Fibroblast of lung (primary cell): ENCODE measurements around the gene FDXR. TPM values are rescaled to one million over a fixed set of nuclear protein-coding genes. Genes with fewer than 3 reads are reported as not detected.

Experiments used
- DNase-seq, 2 donors: peaks; one replicate each; pipeline versions ENCODE4 v3.0.0 to v3.0.0-alpha.2; 2010; ENCODE audit warnings: low read depth in 2 of 2
- H2AFZ ChIP-seq: 2 replicates; pipeline ENCODE4 v1.5.1; 2012; ENCODE audit warnings: low read length, control low read depth, inconsistent platforms
- H3K27ac ChIP-seq: 2 replicates; pipeline ENCODE4 v1.5.1; 2011; ENCODE audit warnings: low read length, control low read depth; ENCODE audit not compliant: insufficient read depth
- H3K27me3 ChIP-seq: 2 replicates; pipeline ENCODE4 v1.5.1; 2011; ENCODE audit warnings: mild to moderate bottlenecking, low read length; ENCODE audit not compliant: control insufficient read depth, insufficient read depth
- H3K36me3 ChIP-seq: 2 replicates; pipeline ENCODE4 v1.5.1; 2011; ENCODE audit warnings: low read length; ENCODE audit not compliant: control insufficient read depth, insufficient read depth
- H3K4me1 ChIP-seq: 2 replicates; pipeline ENCODE4 v1.5.1; 2011; ENCODE audit warnings: low read length; ENCODE audit not compliant: control insufficient read depth, insufficient read depth; ENCODE audit errors: extremely low read depth
- H3K4me2 ChIP-seq: 2 replicates; pipeline ENCODE4 v1.5.1; 2011; ENCODE audit warnings: low read length, control low read depth; ENCODE audit not compliant: insufficient read depth; ENCODE audit errors: extremely low read depth
- H3K4me3 ChIP-seq, 4 experiments: fragments of 200-600 bp in 1 of 4; sonication (generic) in 1 of 4; replicated peaks in 1 of 4; 2 replicates each; pipeline ENCODE4 v1.5.1; 2011 to 2016; ENCODE audit warnings: low read length in 4 of 4, low read depth in 3 of 4, mild to moderate bottlenecking in 3 of 4, control low read depth in 2 of 4, inconsistent platforms in 1 of 4, mixed read lengths in 1 of 4; ENCODE audit not compliant: insufficient read depth in 1 of 4; ENCODE audit errors: control extremely low read depth in 1 of 4
- H3K79me2 ChIP-seq: 2 replicates; pipeline ENCODE4 v1.5.1; 2012; ENCODE audit warnings: mild to moderate bottlenecking, low read length, inconsistent platforms; ENCODE audit not compliant: control insufficient read depth, insufficient read depth
- H3K9ac ChIP-seq: 2 replicates; pipeline ENCODE4 v1.5.1; 2011; ENCODE audit warnings: mild to moderate bottlenecking, low read length, control low read depth; ENCODE audit not compliant: insufficient read depth
- H3K9me3 ChIP-seq: 2 replicates; pipeline ENCODE4 v1.5.1; 2012; ENCODE audit warnings: low read depth, low read length; ENCODE audit not compliant: control insufficient read depth, insufficient read depth
- H4K20me1 ChIP-seq: 2 replicates; pipeline ENCODE4 v1.5.1; 2011; ENCODE audit warnings: low read length; ENCODE audit not compliant: control insufficient read depth, insufficient read depth; ENCODE audit errors: extremely low read depth
- CTCF ChIP-seq, 2 donors: IDR thresholded peaks in 1 of 2; conservative IDR thresholded peaks in 1 of 2; 1 replicate in 1 of 2; 2 replicates in 1 of 2; pipeline ENCODE4 v1.5.1; 2011 to 2012; ENCODE audit warnings: low read length in 2 of 2, control low read depth in 1 of 2, inconsistent platforms in 1 of 2, low read depth in 1 of 2, mild to moderate bottlenecking in 1 of 2
- EZH2 ChIP-seq: IDR thresholded peaks from 2 replicates; pipeline ENCODE4 v1.5.1; 2012; ENCODE audit warnings: low read length, control low read depth, mild to moderate bottlenecking; ENCODE audit errors: missing control alignments
- polyA plus RNA-seq, 2 donors: library from polyadenylated mRNA; depleted of rRNA in 1 of 2; stranded (reverse) in 1 of 2; unstranded in 1 of 2; fragments of >200 nt; gene quantifications; 2 replicates each; pipeline ENCODE4 v1.2.1, GENCODE V29; 2011 to 2012; ENCODE audit warnings: missing spikeins in 1 of 2
- total RNA-seq: library from RNA; depleted of rRNA; stranded (reverse); fragments of >200 nt; gene quantifications from 2 replicates; pipeline ENCODE4 v1.2.1, GENCODE V29; 2014

Gene FDXR
- total and polyA plus RNA-seq, 2 donors (not counting 1 experiment from before 2014, with no cell fraction given), result 6.8 to 71.0 TPM

GRCh38 chr17:74815067-74815466 is 57.7 kb downstream of the FDXR start:
- H3K9ac ChIP-seq, result no peak overlapping the region
- H3K4me2 ChIP-seq, result no peak overlapping the region
- H3K36me3 ChIP-seq, result peaks cover under 1% of the 10 kb centered on the region
- no peak for DNase-seq
- no peak for TF ChIP-seq CTCF (conservative IDR thresholded peaks at IDR 0.05 in 1 of 2, IDR thresholded peaks at IDR 0.05 in 1 of 2; ENCODE audit: low read depth in 1 of 2, low read length in 2 of 2)
- TF ChIP-seq EZH2, result no peak
- no peaks in the 10 kb centered on the region for H3K4me1 ChIP-seq
- no peak overlapping the region for H3K27ac ChIP-seq
- H2AFZ ChIP-seq, result no peak overlapping the region
- H4K20me1 ChIP-seq, result no peaks in the 10 kb centered on the region
- H3K79me2 ChIP-seq, result no peaks in the 10 kb centered on the region
- H3K4me3 ChIP-seq, result no peak overlapping the region
- no peaks in the 10 kb centered on the region for H3K27me3 ChIP-seq
- H3K9me3 ChIP-seq, result no peaks in the 10 kb centered on the region

- H3K4me2 ChIP-seq, result no peak overlapping the region
- H2AFZ ChIP-seq, result no peak overlapping the region
- no peak overlapping the region for H3K9ac ChIP-seq
- no peak overlapping the region for H3K4me3 ChIP-seq
- no peaks in the 10 kb centered on the region for H3K4me1 ChIP-seq
- H3K79me2 ChIP-seq, result no peaks in the 10 kb centered on the region
- H3K36me3 ChIP-seq, result peaks cover 1% of the 10 kb centered on the region
- no peak for DNase-seq
- H3K27ac ChIP-seq, result no peak overlapping the region
- TF ChIP-seq EZH2 (no peak), CTCF (conservative IDR thresholded peaks at IDR 0.05 in 1 of 2, IDR thresholded peaks at IDR 0.05 in 1 of 2; ENCODE audit: low read depth in 1 of 2, low read length in 2 of 2) (no peak)
- H3K27me3 ChIP-seq, result no peaks in the 10 kb centered on the region
- H3K9me3 ChIP-seq, result no peaks in the 10 kb centered on the region
- no peaks in the 10 kb centered on the region for H4K20me1 ChIP-seq
Observed at GRCh38 chr17:74814453-74814852, 58.3 kb downstream of the FDXR start.

Other genes starting within 250 kb of the FDXR start
- gene CD300E, start 249.3 kb downstream of the FDXR start, total RNA-seq, result not detected in 2 replicates
- gene CD300E, start 249.3 kb downstream of the FDXR start, polyA plus RNA-seq, result not detected in 2 replicates
- gene CD300LF, start 160.1 kb downstream of the FDXR start, total RNA-seq, result not detected in 2 replicates
- gene CD300LF, start 160.1 kb downstream of the FDXR start, polyA plus RNA-seq, result not detected in 2 replicates
- 0.26 and 0.66 TPM in 2 replicates for gene RAB37, start 135.7 kb downstream of the FDXR start, total RNA-seq
- gene RAB37, start 135.7 kb downstream of the FDXR start, polyA plus RNA-seq, result 0.08 and 0.65 TPM in 2 replicates
- 7.2 and 10.2 TPM in 2 replicates for gene NHERF1, start 124.4 kb downstream of the FDXR start, total RNA-seq
- 13.9 and 29.7 TPM in 2 replicates for gene NHERF1, start 124.4 kb downstream of the FDXR start, polyA plus RNA-seq
- gene NAT9, start 96.6 kb downstream of the FDXR start, total RNA-seq, result 29.0 and 39.6 TPM in 2 replicates
- gene NAT9, start 96.6 kb downstream of the FDXR start, polyA plus RNA-seq, result 21.2 and 34.7 TPM in 2 replicates
- gene GRIN2C, start 13.1 kb downstream of the FDXR start, total RNA-seq, result 0.26 and 0.50 TPM in 2 replicates
- gene GRIN2C, start 13.1 kb downstream of the FDXR start, polyA plus RNA-seq, result 0.01 TPM in 2 replicates
- gene FADS6, start 20.6 kb upstream of the FDXR start, total RNA-seq, result not detected in 2 replicates
- gene FADS6, start 20.6 kb upstream of the FDXR start, polyA plus RNA-seq, result not detected in 2 replicates
- under 0.01 TPM in 1 of 2 replicates, not detected in the other for gene USH1G, start 50.3 kb upstream of the FDXR start, total RNA-seq
- not detected in 2 replicates for gene USH1G, start 50.3 kb upstream of the FDXR start, polyA plus RNA-seq
- gene OTOP2, start 51.3 kb upstream of the FDXR start, total RNA-seq, result not detected in 2 replicates
- gene OTOP2, start 51.3 kb upstream of the FDXR start, polyA plus RNA-seq, result not detected in 2 replicates
- not detected in 2 replicates for gene OTOP3, start 62.9 kb upstream of the FDXR start, total RNA-seq
- gene OTOP3, start 62.9 kb upstream of the FDXR start, polyA plus RNA-seq, result not detected in 2 replicates
- under 0.01 and 0.17 TPM in 2 replicates for gene HID1, start 99.8 kb upstream of the FDXR start, total RNA-seq
- gene HID1, start 99.8 kb upstream of the FDXR start, polyA plus RNA-seq, result 0.23 and 0.27 TPM in 2 replicates
- 6.7 and 12.2 TPM in 2 replicates for gene CDR2L, start 114.6 kb upstream of the FDXR start, total RNA-seq
- gene CDR2L, start 114.6 kb upstream of the FDXR start, polyA plus RNA-seq, result 8.5 and 9.7 TPM in 2 replicates
- gene MRPL58, start 139.7 kb upstream of the FDXR start, total RNA-seq, result 26.5 and 35.2 TPM in 2 replicates
- 49.1 and 60.8 TPM in 2 replicates for gene MRPL58, start 139.7 kb upstream of the FDXR start, polyA plus RNA-seq
- 258 and 317 TPM in 2 replicates for gene ATP5PD, start 174.0 kb upstream of the FDXR start, total RNA-seq
- gene ATP5PD, start 174.0 kb upstream of the FDXR start, polyA plus RNA-seq, result 442 and 521 TPM in 2 replicates
- gene KCTD2, start 174.2 kb upstream of the FDXR start, total RNA-seq, result 17.5 and 17.7 TPM in 2 replicates
- gene KCTD2, start 174.2 kb upstream of the FDXR start, polyA plus RNA-seq, result 29.5 and 35.8 TPM in 2 replicates
- 3.6 and 8.4 TPM in 2 replicates for gene SLC16A5, start 215.0 kb upstream of the FDXR start, total RNA-seq
- gene SLC16A5, start 215.0 kb upstream of the FDXR start, polyA plus RNA-seq, result 1.5 and 2.4 TPM in 2 replicates
- 2.8 and 3.1 TPM in 2 replicates for gene ARMC7, start 237.0 kb upstream of the FDXR start, total RNA-seq
- 5.7 and 5.9 TPM in 2 replicates for gene ARMC7, start 237.0 kb upstream of the FDXR start, polyA plus RNA-seq